Activated CD8-positive, alpha-beta T cell treated with anti-CD3 and anti-CD28 coated beads, Interleukin-2, amount 10 ng/mL, durations not matched to agents 7 days and 5 days (primary cell): ENCODE data around the gene DLG2. TPM values are rescaled to one million over a fixed set of nuclear protein-coding genes. Genes with fewer than 3 reads are reported as not detected.
"Not testable (repeated sequence)": the region's sequence is repeated elsewhere in the genome, so short reads cannot be mapped to it uniquely, and the experiment has no call there.

ENCODE experiments used
- ATAC-seq: fragments of 150-1000 bp; cut with Tn5 transposase; one replicate; pipeline ENCODE4 v1.10.0; 2021; ENCODE audit warnings: moderate library complexity
- CTCF ChIA-PET: fragments of 350-600 bp; sonication (Branson Sonifier 250); formaldehyde crosslinking; loops from one replicate; lab custom pipeline; 2021; ENCODE audit warnings: antibody characterized with exemption; lab: Charles Lee
- POLR2A ChIA-PET: fragments of 350-600 bp; sonication (Branson Sonifier 250); formaldehyde crosslinking; loops from one replicate; lab custom pipeline; 2021; ENCODE audit warnings: antibody characterized with exemption; lab: Charles Lee
- DNase-seq: peaks from one replicate; pipeline ENCODE4 v3.0.0-alpha.2; 2020
- H3K27ac Mint-ChIP-seq: one replicate; pipeline ENCODE4 v1.8.0; 2021; ENCODE audit warnings: mild to moderate bottlenecking, mixed read lengths
- H3K27me3 Mint-ChIP-seq: one replicate; pipeline ENCODE4 v1.8.0; 2021; ENCODE audit warnings: low read depth, mixed read lengths
- H3K36me3 Mint-ChIP-seq: one replicate; pipeline ENCODE4 v1.8.0; 2021; ENCODE audit warnings: low read depth, mixed read lengths
- H3K4me1 Mint-ChIP-seq: one replicate; pipeline ENCODE4 v1.8.0; 2021; ENCODE audit warnings: low read depth, mixed read lengths
- H3K4me3 Mint-ChIP-seq: one replicate; pipeline ENCODE4 v1.8.0; 2021; ENCODE audit warnings: mild to moderate bottlenecking, mixed read lengths
- H3K9me3 Mint-ChIP-seq: one replicate; pipeline ENCODE4 v1.8.0; 2022; ENCODE audit warnings: mixed read lengths; ENCODE audit not compliant: insufficient read depth
- total RNA-seq, 2 experiments: library from RNA; stranded (reverse); gene quantifications; one replicate each; pipeline ENCODE4 v1.2.3, GENCODE V29; 2021

Gene DLG2
- total RNA-seq, 2 experiments from 2014 or later, result 1.3 to 1.6 TPM

GRCh38 chr11:83427501-83427900, 2199.6 kb downstream of the DLG2 start:
- ATAC-seq, result no peak
- CTCF ChIA-PET, result no interaction called here

GRCh38 chr11:83425137-83425466, 2202.0 kb downstream of the DLG2 start:
- Mint-ChIP-seq H3K9me3 (peaks cover 4% of the 10 kb centered on the region), H3K27me3 (no peaks in the 10 kb centered on the region), H3K27ac (no peak overlapping the region), H3K36me3 (no peaks in the 10 kb centered on the region), H3K4me3 (no peak overlapping the region), H3K4me1 (no peaks in the 10 kb centered on the region)
- ATAC-seq, result no peak
- POLR2A ChIA-PET, result no interaction called here
- no peak for DNase-seq
- CTCF ChIA-PET, result no interaction called here

More at GRCh38 chr11:83427501-83427900, 2199.6 kb downstream of the DLG2 start:
- Mint-ChIP-seq H3K9me3 (no peaks in the 10 kb centered on the region), H3K27ac (no peak overlapping the region), H3K36me3 (no peaks in the 10 kb centered on the region), H3K4me3 (no peak overlapping the region), H3K4me1 (no peaks in the 10 kb centered on the region), H3K27me3 (no peaks in the 10 kb centered on the region)
- DNase-seq, result no peak
- POLR2A ChIA-PET, result no interaction called here

- ATAC-seq (no peak), DNase-seq (no peak)
- Mint-ChIP-seq H3K4me1 (no peaks in the 10 kb centered on the region), H3K9me3 (peaks cover 4% of the 10 kb centered on the region), H3K27me3 (no peaks in the 10 kb centered on the region), H3K36me3 (no peaks in the 10 kb centered on the region), H3K4me3 (no peak overlapping the region), H3K27ac (no peak overlapping the region)
- ChIA-PET CTCF (no interaction called here), POLR2A (no interaction called here)
These were observed 2202.6 kb downstream of the DLG2 start for GRCh38 chr11:83424376-83425136.

- POLR2A ChIA-PET, H3K27ac Mint-ChIP-seq, CTCF ChIA-PET, H3K4me3 Mint-ChIP-seq, H3K27me3 Mint-ChIP-seq, ATAC-seq, H3K36me3 Mint-ChIP-seq, DNase-seq, H3K4me1 Mint-ChIP-seq, H3K9me3 Mint-ChIP-seq: not testable (repeated sequence)
These were observed 2204.5 kb downstream of the DLG2 start for GRCh38 chr11:83422641-83423040.

- no peak overlapping the region for H3K4me3 Mint-ChIP-seq
- no peaks in the 10 kb centered on the region for H3K36me3 Mint-ChIP-seq
- H3K27ac Mint-ChIP-seq, result no peak overlapping the region
- POLR2A ChIA-PET, result no interaction called here
- no peaks in the 10 kb centered on the region for H3K27me3 Mint-ChIP-seq
- H3K9me3 Mint-ChIP-seq, result no peaks in the 10 kb centered on the region
- ATAC-seq, result no peak
- no peaks in the 10 kb centered on the region for H3K4me1 Mint-ChIP-seq
- CTCF ChIA-PET, result no interaction called here
- DNase-seq, result no peak
These were observed 2216.3 kb downstream of the DLG2 start for GRCh38 chr11:83410605-83411565.

- DNase-seq, result no peak
- no peaks in the 10 kb centered on the region for H3K4me1 Mint-ChIP-seq
- H3K27me3 Mint-ChIP-seq, result no peaks in the 10 kb centered on the region
- no peak overlapping the region for H3K27ac Mint-ChIP-seq
- no peak for ATAC-seq
- ChIA-PET CTCF (no interaction called here), POLR2A (no interaction called here)
- H3K9me3 Mint-ChIP-seq, result no peaks in the 10 kb centered on the region
- H3K4me3 Mint-ChIP-seq, result no peak overlapping the region
- no peaks in the 10 kb centered on the region for H3K36me3 Mint-ChIP-seq
These were observed 2217.3 kb downstream of the DLG2 start for GRCh38 chr11:83409891-83410290.

- Mint-ChIP-seq H3K4me3 (no peak overlapping the region), H3K27me3 (no peaks in the 10 kb centered on the region), H3K4me1 (no peaks in the 10 kb centered on the region), H3K27ac (no peak overlapping the region), H3K9me3 (no peaks in the 10 kb centered on the region), H3K36me3 (no peaks in the 10 kb centered on the region)
- ATAC-seq (no peak), DNase-seq (no peak)
- POLR2A ChIA-PET, result no interaction called here
- CTCF ChIA-PET, result no interaction called here
These were observed 2217.7 kb downstream of the DLG2 start for GRCh38 chr11:83409476-83409875.

GRCh38 chr11:83408946-83409345, 2218.2 kb downstream of the DLG2 start:
- no peaks in the 10 kb centered on the region for H3K4me1 Mint-ChIP-seq
- H3K27me3 Mint-ChIP-seq, result no peaks in the 10 kb centered on the region
- CTCF ChIA-PET, result no interaction called here
- ATAC-seq (no peak), DNase-seq (no peak)
- no peaks in the 10 kb centered on the region for H3K9me3 Mint-ChIP-seq
- POLR2A ChIA-PET, result no interaction called here
- H3K36me3 Mint-ChIP-seq, result no peaks in the 10 kb centered on the region
- no peak overlapping the region for H3K4me3 Mint-ChIP-seq
- H3K27ac Mint-ChIP-seq, result no peak overlapping the region

Other genes starting within 250 kb of the DLG2 start
- 10 to 100 TPM; 51.4 to 57.8 TPM for gene TMEM126B, start 1.2 kb upstream of the DLG2 start, total RNA-seq
- 10 to 100 TPM; 33.7 to 39.8 TPM for gene TMEM126A, start 20.6 kb upstream of the DLG2 start, total RNA-seq
- 10 to 100 TPM; 51.4 to 54.8 TPM for gene CREBZF, start 37.8 kb upstream of the DLG2 start, total RNA-seq
- gene CCDC89, start 58.9 kb upstream of the DLG2 start, total RNA-seq, result under 1 TPM; 0.23 to 0.63 TPM
- 10 to 100 TPM; 29.3 to 31.2 TPM for gene SYTL2, start 183.8 kb upstream of the DLG2 start, total RNA-seq
- gene CCDC83, start 228.0 kb upstream of the DLG2 start, total RNA-seq, result not detected